Caco-2 (cell line): Measurements from ENCODE around the gene AMER1. TPM values are rescaled to one million over a fixed set of nuclear protein-coding genes. Genes with fewer than 3 reads are reported as not detected.

Experiments used
- BruUV-seq: library from RNA; stranded (reverse); fragments of 400-500 nt; replicated peaks from 2 replicates; lab custom pipeline; 2021; lab: Mats Ljungman, UMichigan
- CTCF ChIA-PET: fragments of 300-600 bp; sonication (Branson Sonifier 250); formaldehyde crosslinking; loops from one replicate; lab custom pipeline; 2022; ENCODE audit warnings: antibody characterized with exemption; lab: Charles Lee
- POLR2A ChIA-PET: fragments of 300-600 bp; sonication (Branson Sonifier 250); formaldehyde crosslinking; loops from one replicate; lab custom pipeline; 2022; ENCODE audit warnings: antibody characterized with exemption; lab: Charles Lee
- DNase-seq, 2 experiments: peaks; one replicate each; pipeline versions ENCODE4 v3.0.0 to v3.0.0-alpha.2; 2020 to 2022
- H3K27me3 ChIP-seq: replicated peaks from 2 replicates; pipeline ENCODE4 v1.6.0; 2011; ENCODE audit warnings: low read length; ENCODE audit not compliant: control insufficient read depth, insufficient read depth
- H3K36me3 ChIP-seq: 2 replicates; pipeline ENCODE4 v1.5.1; 2011; ENCODE audit warnings: low read length; ENCODE audit not compliant: control insufficient read depth, insufficient read depth
- H3K4me1 ChIP-seq: fragments of 250-450 bp; sonication (Bioruptor Pico); 2 replicates; pipeline ENCODE4 v1.5.1; 2020; ENCODE audit warnings: mild to moderate bottlenecking
- H3K4me3 ChIP-seq: 2 replicates; pipeline ENCODE4 v1.5.1; 2011; ENCODE audit warnings: low read depth, mild to moderate bottlenecking, control low read depth, low read length
- H3K9me3 ChIP-seq: fragments of 250-450 bp; sonication (Bioruptor Pico); 2 replicates; pipeline ENCODE4 v1.5.1; 2020; ENCODE audit warnings: mild to moderate bottlenecking, moderate library complexity
- H3K27ac Mint-ChIP-seq: one replicate; pipeline ENCODE4 v1.8.0; 2022; ENCODE audit warnings: mixed read lengths; ENCODE audit not compliant: unreplicated experiment
- H3K27me3 Mint-ChIP-seq: one replicate; pipeline ENCODE4 v1.8.0; 2022; ENCODE audit warnings: mixed read lengths; ENCODE audit not compliant: insufficient read depth, unreplicated experiment
- H3K36me3 Mint-ChIP-seq: one replicate; pipeline ENCODE4 v1.8.0; 2022; ENCODE audit warnings: mild to moderate bottlenecking, mixed read lengths; ENCODE audit not compliant: insufficient read depth, unreplicated experiment
- H3K4me1 Mint-ChIP-seq: one replicate; pipeline ENCODE4 v1.8.0; 2022; ENCODE audit warnings: low read depth, mixed read lengths; ENCODE audit not compliant: unreplicated experiment
- H3K4me3 Mint-ChIP-seq: one replicate; pipeline ENCODE4 v1.8.0; 2022; ENCODE audit warnings: mild to moderate bottlenecking, moderate library complexity, mixed read lengths; ENCODE audit not compliant: unreplicated experiment
- H3K9me3 Mint-ChIP-seq: one replicate; pipeline ENCODE4 v1.8.0; 2022; ENCODE audit warnings: mixed read lengths; ENCODE audit not compliant: unreplicated experiment
- CTCF ChIP-seq, 2 experiments: fragments of 200-600 bp in 1 of 2; IDR thresholded peaks; 1 replicate in 1 of 2; 2 replicates in 1 of 2; pipeline versions ENCODE4 v1.5.1 to v1.8.0; 2011 to 2022; ENCODE audit warnings: antibody characterized with exemption in 1 of 2, control low read depth in 1 of 2, inconsistent platforms in 1 of 2, low read depth in 1 of 2, low read length in 1 of 2, mild to moderate bottlenecking in 1 of 2, moderate library complexity in 1 of 2; ENCODE audit not compliant: insufficient read depth in 1 of 2, severe bottlenecking in 1 of 2, unreplicated experiment in 1 of 2
- intact Hi-C: fragments of 100-400 bp; cut with micrococcal nuclease; formaldehyde crosslinking; loops from one replicate; pipeline ENCODE4 v1.10.0; 2022; ENCODE audit not compliant: unreplicated experiment
- total RNA-seq: library from RNA; stranded (reverse); gene quantifications from 2 replicates; pipeline ENCODE4 v1.2.3, GENCODE V29; 2022

Gene AMER1
- total RNA-seq, 1 experiment from 2014 or later = 11.0 TPM

GRCh38 chrX:64205735-64206501 is 410 bp upstream of the AMER1 start:
- Mint-ChIP-seq H3K36me3 (no peaks in the 10 kb centered on the region), H3K9me3 (no peaks in the 10 kb centered on the region), H3K4me1 (no peaks in the 10 kb centered on the region), H3K27me3 (no peaks in the 10 kb centered on the region), H3K4me3 (peak overlapping the region; percentile 76), H3K27ac (peak overlapping the region; percentile 79)
- POLR2A ChIA-PET = interaction anchor here (1.5 kb wide), 1 partner anchor 17 kb away, joined by 7 read pairs; no protein-coding TSS in a partner anchor
- Histone ChIP-seq H3K9me3 (no peaks in the 10 kb centered on the region), H3K4me1 (no peaks in the 10 kb centered on the region), H3K36me3 (no peaks in the 10 kb centered on the region), H3K4me3 (peak overlapping the region; percentile 52), H3K27me3 (no peaks in the 10 kb centered on the region)
- TSS peak; percentile 84 for BruUV-seq
- CTCF ChIA-PET = interaction anchor here (0.6 to 2.7 kb wide), 3 partner anchors 17 to 1200 kb away, joined by 3 to 12 read pairs (median 6); no protein-coding TSS in a partner anchor
- peak; percentile 92 to 94 for DNase-seq
- intact Hi-C loops = loop anchor here (1.0 to 10.0 kb wide), 5 partner anchors 17 to 452 kb away; a partner anchor contains a TSS
- peak in 1 of 2 experiments; percentile 29 for TF ChIP-seq CTCF (IDR thresholded peaks at IDR 0.05; ENCODE audit: insufficient read depth in 1 of 2, low read depth in 1 of 2, low read length in 1 of 2, severe bottlenecking in 1 of 2, unreplicated experiment in 1 of 2)

GRCh38 chrX:64204701-64205440 is 637 bp downstream of the AMER1 start:
- Mint-ChIP-seq H3K4me1 (no peaks in the 10 kb centered on the region), H3K27ac (peak overlapping the region; percentile 79), H3K9me3 (no peaks in the 10 kb centered on the region), H3K36me3 (no peaks in the 10 kb centered on the region), H3K27me3 (no peaks in the 10 kb centered on the region), H3K4me3 (peak overlapping the region; percentile 76)
- no peaks in the 10 kb centered on the region for H3K9me3 ChIP-seq
- H3K4me1 ChIP-seq = no peaks in the 10 kb centered on the region
- peak; percentile 33 to 36 for DNase-seq
- intact Hi-C loops = loop anchor here (1.0 to 10.0 kb wide), 3 partner anchors 33 to 451 kb away; a partner anchor contains a TSS
- ChIA-PET POLR2A (interaction anchor here (1.5 kb wide), 1 partner anchor 16 kb away, joined by 7 read pairs; no protein-coding TSS in a partner anchor), CTCF (interaction anchor here (0.6 to 2.7 kb wide), 4 partner anchors 16 to 1201 kb away, joined by 3 to 12 read pairs (median 4); no protein-coding TSS in a partner anchor)
- no peaks in the 10 kb centered on the region for H3K36me3 ChIP-seq
- no peaks in the 10 kb centered on the region for H3K27me3 ChIP-seq
- TF ChIP-seq CTCF (IDR thresholded peaks at IDR 0.05; ENCODE audit: insufficient read depth in 1 of 2, low read depth in 1 of 2, low read length in 1 of 2, severe bottlenecking in 1 of 2, unreplicated experiment in 1 of 2) = no peak
- BruUV-seq = no TSS peak
- H3K4me3 ChIP-seq = peak overlapping the region; percentile 52

DNA sequence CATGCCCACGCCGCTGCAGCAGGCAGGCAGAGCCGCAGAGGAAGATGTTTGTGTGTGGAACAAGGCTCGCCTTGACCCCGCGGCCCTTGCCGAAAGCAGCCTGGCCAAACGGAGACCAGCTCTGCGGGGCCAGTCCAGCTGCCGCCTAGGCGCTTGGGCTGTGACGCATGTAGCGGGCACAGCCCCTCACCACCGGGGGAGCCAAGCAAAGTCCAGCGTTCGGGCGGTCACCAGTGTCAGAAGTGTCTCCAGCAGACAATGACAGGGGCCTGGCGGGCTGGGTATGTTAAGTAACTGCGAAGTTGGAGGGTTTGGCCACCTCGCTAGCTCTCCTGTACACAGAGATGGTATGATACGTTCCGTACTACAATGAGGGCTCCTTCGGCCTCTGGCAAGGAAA is 1.3 kb downstream of the AMER1 start:
- H3K4me3 Mint-ChIP-seq = peak overlapping the region; percentile 76
- no peaks in the 10 kb centered on the region for H3K27me3 Mint-ChIP-seq
- no peaks in the 10 kb centered on the region for H3K36me3 Mint-ChIP-seq
- no peaks in the 10 kb centered on the region for H3K36me3 ChIP-seq
- ChIA-PET CTCF (interaction anchor here (0.6 to 2.7 kb wide), 3 partner anchors 15 to 449 kb away, joined by 3 to 12 read pairs (median 6); no protein-coding TSS in a partner anchor), POLR2A (interaction anchor here (0.6 kb wide), 1 partner anchor 11 kb away, joined by 3 read pairs; no protein-coding TSS in a partner anchor)
- TF ChIP-seq CTCF (IDR thresholded peaks at IDR 0.05; ENCODE audit: insufficient read depth in 1 of 2, low read depth in 1 of 2, low read length in 1 of 2, severe bottlenecking in 1 of 2, unreplicated experiment in 1 of 2) = no peak
- intact Hi-C loops = loop anchor here (10.0 kb wide), 1 partner anchor 49 kb away; no protein-coding TSS in a partner anchor
- H3K4me3 ChIP-seq = peak overlapping the region; percentile 52
- no peaks in the 10 kb centered on the region for H3K9me3 ChIP-seq
- H3K27me3 ChIP-seq = no peaks in the 10 kb centered on the region
- H3K9me3 Mint-ChIP-seq = no peaks in the 10 kb centered on the region
- H3K27ac Mint-ChIP-seq = no peak overlapping the region
- no peaks in the 10 kb centered on the region for H3K4me1 ChIP-seq
- no TSS peak for BruUV-seq
- H3K4me1 Mint-ChIP-seq = no peaks in the 10 kb centered on the region
- no peak for DNase-seq
